Amygdala (tissue), 56 donors: Measurements from ENCODE around the gene MTHFR.

Experiments
- DNase-seq, 56 donors: peaks; one replicate each; lab custom pipeline; 2025; lab: John Stamatoyannopoulos, UW

The MTHFR gene

DNA sequence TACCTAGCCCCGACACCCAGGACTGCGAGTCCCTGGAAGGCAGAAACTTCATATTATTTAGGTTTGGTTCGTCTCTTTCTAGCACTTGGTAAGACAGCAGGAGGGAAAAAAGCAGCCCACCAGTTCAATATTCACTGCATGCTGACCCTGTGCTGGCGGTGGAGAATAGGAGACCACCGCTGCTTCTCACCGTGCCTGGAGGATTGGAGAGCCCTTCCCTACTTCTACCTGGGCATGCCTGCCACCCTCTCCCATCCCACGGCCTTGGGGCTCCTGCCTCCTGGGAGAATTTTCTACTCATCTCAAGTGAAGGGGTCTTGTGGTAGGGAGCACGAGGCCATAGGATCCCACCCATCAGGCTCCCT is 5.4 kb downstream of the MTHFR start:
- DNase-seq, result no peak

- DNase-seq, result no peak
These were observed 5.9 kb downstream of the MTHFR start for GRCh38 chr1:11799896-11800295.

DNA sequence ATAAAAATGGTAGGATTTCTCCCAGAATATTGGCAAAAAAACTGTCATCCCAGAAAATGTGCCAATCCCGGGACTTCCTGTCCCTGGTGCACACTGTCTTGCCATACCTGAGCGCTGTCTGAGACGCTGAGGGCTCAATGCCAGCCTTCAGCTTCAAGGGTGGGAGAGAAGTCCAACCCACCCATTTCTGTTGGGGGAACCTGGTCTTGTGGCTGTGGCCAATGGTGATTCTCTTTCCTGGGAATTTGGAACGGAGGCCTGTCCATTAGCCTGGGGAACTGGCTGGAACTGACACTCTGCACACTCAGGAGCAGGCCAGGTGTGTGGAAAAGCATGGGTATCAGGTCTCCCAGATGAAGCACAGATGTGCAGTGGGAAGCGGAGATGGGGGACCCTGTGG is 6.7 kb downstream of the MTHFR start:
- no peak for DNase-seq

GRCh38 chr1:11797525-11798216 is 8.1 kb downstream of the MTHFR start:
- DNase-seq, result no peak

DNA sequence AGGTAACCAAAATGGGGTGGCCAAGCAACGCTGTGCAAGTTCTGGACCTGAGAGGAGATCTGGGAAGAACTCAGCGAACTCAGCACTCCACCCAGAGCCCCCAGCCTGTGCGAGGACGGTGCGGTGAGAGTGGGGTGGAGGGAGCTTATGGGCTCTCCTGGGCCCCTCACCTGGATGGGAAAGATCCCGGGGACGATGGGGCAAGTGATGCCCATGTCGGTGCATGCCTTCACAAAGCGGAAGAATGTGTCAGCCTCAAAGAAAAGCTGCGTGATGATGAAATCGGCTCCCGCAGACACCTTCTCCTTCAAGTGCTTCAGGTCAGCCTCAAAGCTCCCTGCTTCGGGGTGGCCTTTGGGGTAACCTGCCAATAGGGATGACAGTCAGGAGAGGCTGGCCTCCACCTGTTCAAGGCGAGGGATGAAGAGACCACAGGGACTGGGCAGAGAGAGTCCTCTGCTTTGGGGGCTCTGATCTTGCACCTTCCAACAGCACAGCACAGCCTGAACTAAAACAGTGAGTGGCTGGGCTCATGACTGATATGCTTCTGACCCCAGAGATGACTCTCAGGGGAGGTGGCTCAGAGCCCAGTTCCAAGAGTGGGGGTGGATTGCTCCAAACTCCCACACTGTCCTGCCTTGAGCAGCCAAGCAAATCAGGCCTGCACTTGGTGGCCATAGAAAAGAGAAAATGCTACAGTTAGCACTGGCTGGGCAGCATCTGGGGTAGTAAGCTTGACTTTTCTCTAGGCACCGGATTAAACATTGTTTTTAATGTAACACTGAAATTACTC is 9.5 kb downstream of the MTHFR start:
- DNase-seq, result no peak

DNA sequence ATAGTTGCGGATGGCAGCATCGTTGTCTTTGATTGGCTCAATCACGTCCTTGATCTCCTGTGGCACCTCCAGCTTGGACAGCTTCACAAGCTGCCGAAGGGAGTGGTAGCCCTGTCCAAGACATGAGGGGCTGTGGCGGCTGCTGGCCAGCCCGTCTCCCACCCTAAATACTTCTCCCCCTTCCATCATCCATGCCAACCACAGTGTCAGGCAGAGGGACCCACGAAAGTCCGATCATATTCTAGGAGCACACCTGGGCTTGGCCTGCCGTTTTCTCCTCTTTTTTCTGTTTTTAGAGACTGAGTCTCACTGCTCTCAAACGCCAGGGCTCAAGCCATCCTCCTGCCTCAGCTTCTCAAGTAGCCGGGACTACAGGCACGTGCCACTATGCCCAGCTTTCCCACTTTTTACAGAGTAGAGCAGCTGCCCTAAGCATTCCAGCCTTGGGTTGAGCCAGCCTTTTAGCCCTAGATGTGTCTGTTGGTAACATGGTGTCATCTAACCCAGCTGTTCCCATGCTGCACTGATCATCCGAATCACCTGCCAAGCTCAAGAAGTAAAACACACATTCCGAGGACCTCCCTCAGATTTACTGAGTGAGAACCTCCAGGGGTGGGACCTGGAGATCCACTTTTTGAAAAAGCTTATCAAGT is 10.4 kb downstream of the MTHFR start:
- DNase-seq, result no peak

- no peak for DNase-seq
These were observed 11.1 kb downstream of the MTHFR start for GRCh38 chr1:11794446-11795237.

DNA sequence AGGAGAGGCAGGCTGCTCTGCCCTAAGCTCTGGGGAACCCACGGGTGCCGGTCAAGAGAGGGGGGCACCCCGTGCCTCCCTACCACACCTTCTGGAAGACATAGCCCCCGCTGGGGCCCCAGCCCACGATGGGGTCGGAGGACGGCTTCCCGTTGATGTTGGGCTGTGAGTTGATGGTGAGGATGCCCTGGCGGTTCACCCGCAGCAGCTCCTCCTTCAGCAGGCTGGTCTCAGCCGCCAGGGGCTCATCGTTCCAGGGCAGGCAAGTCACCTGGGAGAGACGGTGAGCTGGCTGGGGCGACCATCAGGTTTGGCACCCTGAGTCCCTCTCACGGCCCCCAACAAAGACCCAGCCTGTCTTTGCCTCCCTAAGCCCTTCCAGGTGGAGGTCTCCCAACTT is 11.9 kb downstream of the MTHFR start:
- DNase-seq, result no peak

- no peak for DNase-seq
These were observed 13.7 kb downstream of the MTHFR start for GRCh38 chr1:11792106-11792505.

DNA sequence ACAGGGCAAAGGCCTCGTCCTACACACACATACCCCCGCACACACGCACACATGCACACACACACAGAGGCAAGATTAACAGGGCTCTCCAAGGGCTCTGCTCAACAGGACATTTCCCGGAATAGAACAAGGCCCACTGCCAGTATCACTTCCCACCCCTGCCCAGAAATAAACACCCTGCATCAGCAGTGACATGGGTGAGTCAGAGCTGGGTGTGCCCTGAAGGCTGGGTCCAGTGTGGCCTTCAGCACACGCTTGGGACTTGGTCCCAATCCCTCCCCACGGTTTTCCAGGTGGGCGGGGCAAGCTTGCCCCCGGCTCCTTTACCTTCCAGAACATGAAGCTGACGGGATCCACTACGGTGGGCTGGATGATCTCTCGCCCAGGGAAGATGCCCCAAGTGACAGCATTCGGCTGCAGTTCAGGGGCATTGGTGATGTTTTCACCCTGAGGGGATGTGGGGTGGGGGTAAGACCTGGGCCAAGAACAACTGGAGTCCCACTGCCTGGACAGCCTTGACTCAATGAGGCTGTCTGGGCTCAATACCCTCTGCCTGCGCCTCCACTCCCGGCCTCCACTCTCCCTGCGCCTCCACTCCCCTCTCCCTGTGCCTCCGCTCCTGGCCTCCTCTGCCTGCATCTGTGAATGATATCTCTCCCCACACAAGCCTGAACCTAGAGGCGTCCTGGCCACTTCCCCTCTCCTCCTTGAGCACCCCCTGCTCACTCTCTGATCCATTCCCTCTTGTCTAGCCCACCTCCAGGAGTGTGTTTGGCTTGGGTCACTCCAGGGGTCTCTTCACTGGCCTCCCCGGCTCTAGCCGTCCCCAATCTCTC is 14.7 kb downstream of the MTHFR start:
- peak in 40 of 56 donors; percentile 10 to 84 (median 46) for DNase-seq

GRCh38 chr1:11790101-11790879 is 15.5 kb downstream of the MTHFR start:
- no peak for DNase-seq

DNA sequence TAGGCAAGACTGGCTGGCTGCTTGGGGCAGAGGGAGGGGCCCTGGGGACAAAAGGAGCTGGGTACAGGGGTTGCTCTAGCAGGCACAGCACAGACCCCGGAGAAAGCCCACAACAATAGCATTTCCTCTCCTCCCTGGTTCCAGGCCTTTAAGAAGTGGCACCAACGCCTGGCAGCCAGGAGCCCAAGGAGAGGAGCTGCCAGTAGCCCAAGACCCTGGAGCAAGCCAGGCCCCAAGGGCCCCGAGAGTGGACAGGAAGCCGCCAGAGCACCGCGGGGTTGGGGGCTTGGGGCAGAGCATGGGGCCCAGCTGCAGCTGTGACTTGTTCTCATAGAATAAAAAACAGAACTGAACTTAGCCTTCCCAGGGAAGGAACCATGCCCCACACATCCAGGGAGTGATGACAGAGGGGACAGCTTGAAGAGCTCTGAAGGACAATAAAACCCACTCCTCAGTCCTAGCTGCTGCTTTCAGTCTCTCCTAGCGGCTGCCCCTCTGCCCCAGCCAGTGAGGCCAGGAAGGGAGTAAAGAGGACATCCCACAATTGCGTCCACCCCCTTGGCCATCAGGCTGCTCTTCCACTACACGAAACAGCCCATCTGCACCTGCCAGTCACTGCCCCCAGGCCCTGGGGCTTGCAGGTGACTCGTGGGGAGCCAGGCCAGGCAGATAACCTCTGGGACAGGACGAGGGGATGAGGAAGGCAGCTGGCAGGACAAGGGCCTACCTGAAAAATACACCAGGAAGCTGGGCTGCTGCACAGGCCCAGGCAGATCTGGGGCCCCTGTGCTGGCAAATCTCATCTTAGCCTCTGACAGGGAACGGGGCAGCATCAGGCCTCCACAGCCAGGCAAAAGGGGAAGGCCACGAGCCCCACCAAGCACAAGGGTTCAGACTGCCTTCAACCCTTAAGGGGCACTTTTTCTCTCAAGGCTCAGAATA is 16.4 kb downstream of the MTHFR start:
- no peak for DNase-seq

DNA sequence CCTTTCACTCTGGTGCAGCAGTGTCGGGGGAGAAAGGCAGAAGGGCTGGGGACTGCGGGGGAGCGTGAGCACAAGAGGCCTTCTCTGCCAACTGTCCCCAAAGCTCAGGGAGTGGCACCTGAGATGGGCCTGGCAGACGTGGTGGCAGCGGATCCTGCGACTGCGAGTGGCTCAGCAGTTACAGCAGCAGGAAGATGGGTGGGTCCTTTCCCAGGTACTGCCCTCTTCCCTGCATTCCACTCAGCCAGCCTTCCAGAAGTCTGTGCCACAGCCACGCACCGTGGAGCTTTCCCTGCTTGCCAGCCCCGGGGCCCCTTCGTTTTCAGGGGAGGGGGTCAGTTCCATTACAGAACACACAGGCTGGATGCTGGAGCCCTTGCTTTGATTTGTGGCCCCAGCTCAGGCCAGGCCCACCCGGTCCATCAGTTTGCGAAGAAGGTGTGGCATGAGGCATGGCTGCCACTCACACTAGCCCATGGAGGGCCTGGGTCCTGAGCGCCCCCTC is 17.2 kb downstream of the MTHFR start:
- no peak for DNase-seq

- DNase-seq, result no peak
These were observed 17.8 kb downstream of the MTHFR start for GRCh38 chr1:11787804-11788436.

GRCh38 chr1:11787251-11787803 is 18.4 kb downstream of the MTHFR start:
- peak in 1 of 56 donors; percentile 12 for DNase-seq

DNA sequence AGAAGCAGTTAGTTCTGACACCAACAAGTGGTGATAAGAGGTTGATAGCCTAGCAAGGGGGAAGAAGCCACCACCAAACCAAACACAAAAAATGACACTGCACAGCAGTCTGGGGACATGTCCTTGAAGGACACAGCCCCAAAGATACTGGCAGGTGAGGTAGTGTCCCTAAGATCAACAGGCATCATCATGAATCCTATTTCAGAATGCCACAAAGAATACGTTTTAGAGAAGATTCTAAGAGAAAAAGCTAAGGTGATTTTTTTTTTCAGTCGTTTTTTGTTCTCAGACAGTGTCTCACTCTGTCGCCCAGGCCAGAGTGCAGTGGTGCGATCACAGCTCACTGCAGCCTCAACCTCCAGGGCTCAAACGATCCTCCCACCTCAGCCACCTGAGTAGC is 19.6 kb downstream of the MTHFR start:
- DNase-seq, result no peak
